Renal cortex interstitium (tissue), 15 donors: ENCODE results near the gene DBH. TPM values are rescaled to one million over a fixed set of nuclear protein-coding genes. Genes with fewer than 3 reads are reported as not detected.

Experiments
- DNase-seq, 11 donors: peaks; one replicate each; pipeline ENCODE4 v3.0.0-alpha.2; 2013; ENCODE audit warnings: low read depth in 9 of 11, low spot score in 4 of 11; ENCODE audit errors: extremely low read depth in 1 of 11
- long read RNA-seq, 16 experiments: transcript quantifications; one replicate each; lab custom pipeline, GENCODE V29; 2026
- polyA plus RNA-seq, 3 donors: library from polyadenylated mRNA; unstranded; fragments of 120-200 nt; gene quantifications; one replicate each; pipeline ENCODE4 v1.2.1, GENCODE V29; 2013; ENCODE audit not compliant: insufficient read length in 3 of 3

DBH gene
- polyA plus RNA-seq: 1 to 10 TPM in 2 of 3 donors, under 1 TPM in 1; 0.95 to 1.6 (median 1.0) TPM
- long read RNA-seq, donor 1: 0 reads
- long read RNA-seq, donor 2, partial matches to known transcripts: 5 of 5 reads
- long read RNA-seq, donor 2, other reads (novel, unspliced or antisense): 0 of 5 reads
- long read RNA-seq, donor 3: 0 reads
- long read RNA-seq, donor 4: 0 reads
- long read RNA-seq, donor 5: 0 reads
- long read RNA-seq, donor 6: 0 reads
- long read RNA-seq, donor 7: 0 reads
- long read RNA-seq, donor 8: 0 reads
- long read RNA-seq, donor 9: 0 reads
- long read RNA-seq, donor 10: 0 reads
- long read RNA-seq, donor 11: 0 reads
- long read RNA-seq, donor 12: 0 reads
- long read RNA-seq, donor 13: 0 reads
- long read RNA-seq, donor 14: 0 reads
- long read RNA-seq, donor 15: 0 reads
- long read RNA-seq, donor 16: 0 reads

GRCh38 chr9:133635533-133636531 lies at the start of gene DBH:
DBH (plus strand) TSS chr9:133636363; CDS start chr9:133636372, 9 bp downstream.
- no peak for DNase-seq

- DNase-seq: no peak
Measured at GRCh38 chr9:133587051-133587450, 49.1 kb upstream of the DBH start.

- DNase-seq: no peak
Measured at GRCh38 chr9:133587466-133587865, 48.7 kb upstream of the DBH start.

- no peak for DNase-seq
Measured at GRCh38 chr9:133589454-133590227, 46.5 kb upstream of the DBH start.

- DNase-seq: no peak
Measured at GRCh38 chr9:133590231-133590855, 45.8 kb upstream of the DBH start.

GRCh38 chr9:133591116-133591910 lies 44.9 kb upstream of the DBH start:
- no peak for DNase-seq

GRCh38 chr9:133591985-133592384 lies 44.2 kb upstream of the DBH start:
- no peak for DNase-seq

- no peak for DNase-seq
Measured at GRCh38 chr9:133592731-133593409, 43.3 kb upstream of the DBH start.

GRCh38 chr9:133593587-133594253 lies 42.4 kb upstream of the DBH start:
- DNase-seq: no peak

GRCh38 chr9:133594310-133594709 lies 41.9 kb upstream of the DBH start:
- no peak for DNase-seq

GRCh38 chr9:133595910-133596309 lies 40.3 kb upstream of the DBH start:
- no peak for DNase-seq

GRCh38 chr9:133597316-133597957 lies 38.7 kb upstream of the DBH start:
- no peak for DNase-seq

- DNase-seq: no peak
Measured at GRCh38 chr9:133598978-133599377, 37.2 kb upstream of the DBH start.

- DNase-seq: no peak
Measured at GRCh38 chr9:133599470-133600173, 36.5 kb upstream of the DBH start.

GRCh38 chr9:133600739-133601138 lies 35.4 kb upstream of the DBH start:
- DNase-seq: no peak

- no peak for DNase-seq
Measured at GRCh38 chr9:133601746-133602145, 34.4 kb upstream of the DBH start.
